WTC11 (cell line): ENCODE results near the gene DNAH14. TPM values are rescaled to one million over a fixed set of nuclear protein-coding genes. Genes with fewer than 3 reads are reported as not detected.

ENCODE experiments used
- ATAC-seq: fragments of 200-7000 bp; cut with Tn5 transposase; 2 replicates; pipeline ENCODE4 v1.10.0; 2021; ENCODE audit warnings: mild to moderate bottlenecking, moderate library complexity
- CTCF ChIA-PET: fragments of 300-600 bp; sonication (Branson Sonifier 250); formaldehyde crosslinking; loops from one replicate; lab custom pipeline; 2021; ENCODE audit warnings: antibody characterized with exemption; lab: Charles Lee
- POLR2A ChIA-PET: fragments of 350-600 bp; sonication (Branson Sonifier 250); formaldehyde crosslinking; loops from one replicate; lab custom pipeline; 2021; ENCODE audit warnings: antibody characterized with exemption; lab: Charles Lee
- DNase-seq: peaks from one replicate; pipeline ENCODE4 v3.0.0; 2021; ENCODE audit warnings: low spot score
- H3K27ac Mint-ChIP-seq: 2 replicates; pipeline ENCODE4 v1.8.0; 2021; ENCODE audit warnings: mixed read lengths
- H3K27me3 Mint-ChIP-seq: 2 replicates; pipeline ENCODE4 v1.8.0; 2021; ENCODE audit warnings: low read depth, mild to moderate bottlenecking, moderate library complexity, mixed read lengths
- H3K36me3 Mint-ChIP-seq: 2 replicates; pipeline ENCODE4 v1.8.0; 2021; ENCODE audit warnings: mixed read lengths
- H3K4me1 Mint-ChIP-seq: 2 replicates; pipeline ENCODE4 v1.8.0; 2022; ENCODE audit warnings: mixed read lengths
- H3K4me3 Mint-ChIP-seq: 2 replicates; pipeline ENCODE4 v1.8.0; 2021; ENCODE audit warnings: mild to moderate bottlenecking, moderate library complexity, mixed read lengths
- H3K9me3 Mint-ChIP-seq: 2 replicates; pipeline ENCODE4 v1.8.0; 2021; ENCODE audit warnings: mixed read lengths
- CBFB ChIP-seq: sonication (generic); formaldehyde crosslinking; IDR thresholded peaks from 2 replicates; pipeline ENCODE4 v1.8.1; 2022; ENCODE audit warnings: mild to moderate bottlenecking, low read depth, missing genetic modification reagents
- ELF4 ChIP-seq: sonication (generic); formaldehyde crosslinking; IDR thresholded peaks from 2 replicates; pipeline ENCODE4 v1.8.1; 2022; ENCODE audit warnings: low read depth, mild to moderate bottlenecking, moderate library complexity, missing genetic modification reagents
- IRF2 ChIP-seq: sonication (generic); formaldehyde crosslinking; IDR thresholded peaks from 2 replicates; pipeline ENCODE4 v1.8.0; 2022; ENCODE audit warnings: low read depth, missing genetic modification reagents, borderline replicate concordance
- KAT7 ChIP-seq: sonication (generic); formaldehyde crosslinking; IDR thresholded peaks from 2 replicates; pipeline ENCODE4 v1.8.1; 2023; ENCODE audit warnings: missing genetic modification reagents, mild to moderate bottlenecking, borderline replicate concordance
- MXD4 ChIP-seq: fragments of 250-450 bp; sonication (Bioruptor Pico); IDR thresholded peaks from 2 replicates; pipeline ENCODE4 v1.8.0; 2021; ENCODE audit warnings: mild to moderate bottlenecking, moderate library complexity, borderline replicate concordance
- MYBL2 ChIP-seq: sonication (generic); formaldehyde crosslinking; IDR thresholded peaks from 2 replicates; pipeline ENCODE4 v1.8.1; 2023; ENCODE audit warnings: mild to moderate bottlenecking, moderate library complexity, missing genetic modification reagents
- NFYB ChIP-seq: sonication (generic); formaldehyde crosslinking; conservative IDR thresholded peaks from 2 replicates; pipeline ENCODE4 v1.8.0; 2022; ENCODE audit warnings: low read depth, missing genetic modification reagents
- OVOL2 ChIP-seq: fragments of 250-450 bp; sonication (Bioruptor Pico); IDR thresholded peaks from 2 replicates; pipeline ENCODE4 v1.9.0; 2021; ENCODE audit warnings: mild to moderate bottlenecking, borderline replicate concordance
- RORB ChIP-seq: fragments of 250-450 bp; sonication (Bioruptor Pico); IDR thresholded peaks from 2 replicates; pipeline ENCODE4 v1.9.0; 2021; ENCODE audit warnings: mild to moderate bottlenecking
- SP1 ChIP-seq: sonication (generic); formaldehyde crosslinking; conservative IDR thresholded peaks from 2 replicates; pipeline ENCODE4 v1.8.1; 2022; ENCODE audit warnings: missing genetic modification reagents
- TCF7 ChIP-seq: sonication (generic); formaldehyde crosslinking; IDR thresholded peaks from 2 replicates; pipeline ENCODE4 v1.8.0; 2022; ENCODE audit warnings: mild to moderate bottlenecking, low read depth, missing genetic modification reagents, moderate library complexity
- TEAD1 ChIP-seq: sonication (generic); formaldehyde crosslinking; IDR thresholded peaks from 2 replicates; pipeline ENCODE4 v1.8.0; 2022; ENCODE audit warnings: mild to moderate bottlenecking, missing genetic modification reagents
- total RNA-seq: library from RNA; stranded (reverse); gene quantifications from 3 replicates; pipeline ENCODE4 v1.2.3, GENCODE V29; 2021
- TF ChIP-seq, protein P1 (sequence below): fragments of 250-450 bp; sonication (Bioruptor Pico); IDR thresholded peaks from 2 replicates; pipeline ENCODE4 v1.9.0; 2021; ENCODE audit warnings: mild to moderate bottlenecking, borderline replicate concordance
- TF ChIP-seq, protein P2 (sequence below): fragments of 250-450 bp; sonication (Bioruptor Pico); IDR thresholded peaks from 2 replicates; pipeline ENCODE4 v1.9.0; 2021; ENCODE audit warnings: mild to moderate bottlenecking
- TF ChIP-seq, protein P3 (sequence below): sonication (generic); formaldehyde crosslinking; IDR thresholded peaks from 2 replicates; pipeline ENCODE4 v1.8.0; 2022; ENCODE audit warnings: mild to moderate bottlenecking, missing genetic modification reagents
- TF ChIP-seq, protein P4 (sequence below): sonication (generic); formaldehyde crosslinking; IDR thresholded peaks from 2 replicates; pipeline ENCODE4 v1.8.1; 2023; ENCODE audit warnings: mild to moderate bottlenecking, missing genetic modification reagents, moderate library complexity
- TF ChIP-seq, protein P5 (sequence below): sonication (generic); formaldehyde crosslinking; IDR thresholded peaks from 2 replicates; pipeline ENCODE4 v1.8.0; 2022; ENCODE audit warnings: mild to moderate bottlenecking, missing genetic modification reagents
- TF ChIP-seq, protein P6 (sequence below): sonication (generic); formaldehyde crosslinking; IDR thresholded peaks from 2 replicates; pipeline ENCODE4 v1.8.1; 2023; ENCODE audit warnings: mild to moderate bottlenecking, missing genetic modification reagents
- TF ChIP-seq, protein P7 (sequence below): sonication (generic); formaldehyde crosslinking; IDR thresholded peaks from 2 replicates; pipeline ENCODE4 v1.8.0; 2022; ENCODE audit warnings: mild to moderate bottlenecking, missing genetic modification reagents

The DNAH14 gene
- total RNA-seq, 1 experiment from 2014 or later, result 34.1 TPM

DNA sequence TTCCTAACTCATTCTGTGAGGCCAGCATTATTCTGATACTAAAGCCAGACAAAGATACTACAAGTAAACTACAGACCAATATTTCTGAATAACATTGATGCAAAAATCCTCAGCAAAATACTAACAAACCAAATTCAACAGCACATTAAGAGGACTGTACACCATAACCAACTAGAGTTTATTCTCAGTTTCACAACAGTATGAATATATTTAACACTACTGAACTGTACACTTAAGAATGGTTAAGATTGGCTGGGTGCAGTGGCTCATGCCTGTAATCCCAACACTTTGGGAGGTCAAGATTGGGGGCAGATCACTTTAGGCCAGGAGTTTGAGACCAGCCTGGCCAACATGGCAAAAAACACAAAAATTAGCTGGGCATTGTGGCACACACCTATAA lies 421.4 kb downstream of the DNAH14 start (continued):
- TF ChIP-seq, protein P1, sequence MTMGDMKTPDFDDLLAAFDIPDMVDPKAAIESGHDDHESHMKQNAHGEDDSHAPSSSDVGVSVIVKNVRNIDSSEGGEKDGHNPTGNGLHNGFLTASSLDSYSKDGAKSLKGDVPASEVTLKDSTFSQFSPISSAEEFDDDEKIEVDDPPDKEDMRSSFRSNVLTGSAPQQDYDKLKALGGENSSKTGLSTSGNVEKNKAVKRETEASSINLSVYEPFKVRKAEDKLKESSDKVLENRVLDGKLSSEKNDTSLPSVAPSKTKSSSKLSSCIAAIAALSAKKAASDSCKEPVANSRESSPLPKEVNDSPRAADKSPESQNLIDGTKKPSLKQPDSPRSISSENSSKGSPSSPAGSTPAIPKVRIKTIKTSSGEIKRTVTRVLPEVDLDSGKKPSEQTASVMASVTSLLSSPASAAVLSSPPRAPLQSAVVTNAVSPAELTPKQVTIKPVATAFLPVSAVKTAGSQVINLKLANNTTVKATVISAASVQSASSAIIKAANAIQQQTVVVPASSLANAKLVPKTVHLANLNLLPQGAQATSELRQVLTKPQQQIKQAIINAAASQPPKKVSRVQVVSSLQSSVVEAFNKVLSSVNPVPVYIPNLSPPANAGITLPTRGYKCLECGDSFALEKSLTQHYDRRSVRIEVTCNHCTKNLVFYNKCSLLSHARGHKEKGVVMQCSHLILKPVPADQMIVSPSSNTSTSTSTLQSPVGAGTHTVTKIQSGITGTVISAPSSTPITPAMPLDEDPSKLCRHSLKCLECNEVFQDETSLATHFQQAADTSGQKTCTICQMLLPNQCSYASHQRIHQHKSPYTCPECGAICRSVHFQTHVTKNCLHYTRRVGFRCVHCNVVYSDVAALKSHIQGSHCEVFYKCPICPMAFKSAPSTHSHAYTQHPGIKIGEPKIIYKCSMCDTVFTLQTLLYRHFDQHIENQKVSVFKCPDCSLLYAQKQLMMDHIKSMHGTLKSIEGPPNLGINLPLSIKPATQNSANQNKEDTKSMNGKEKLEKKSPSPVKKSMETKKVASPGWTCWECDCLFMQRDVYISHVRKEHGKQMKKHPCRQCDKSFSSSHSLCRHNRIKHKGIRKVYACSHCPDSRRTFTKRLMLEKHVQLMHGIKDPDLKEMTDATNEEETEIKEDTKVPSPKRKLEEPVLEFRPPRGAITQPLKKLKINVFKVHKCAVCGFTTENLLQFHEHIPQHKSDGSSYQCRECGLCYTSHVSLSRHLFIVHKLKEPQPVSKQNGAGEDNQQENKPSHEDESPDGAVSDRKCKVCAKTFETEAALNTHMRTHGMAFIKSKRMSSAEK (CRISPR knock-in tag), result no peak
- TF ChIP-seq CBFB (CRISPR knock-in tag) (no peak), MXD4 (CRISPR knock-in tag) (no peak), IRF2 (no peak)

DNA sequence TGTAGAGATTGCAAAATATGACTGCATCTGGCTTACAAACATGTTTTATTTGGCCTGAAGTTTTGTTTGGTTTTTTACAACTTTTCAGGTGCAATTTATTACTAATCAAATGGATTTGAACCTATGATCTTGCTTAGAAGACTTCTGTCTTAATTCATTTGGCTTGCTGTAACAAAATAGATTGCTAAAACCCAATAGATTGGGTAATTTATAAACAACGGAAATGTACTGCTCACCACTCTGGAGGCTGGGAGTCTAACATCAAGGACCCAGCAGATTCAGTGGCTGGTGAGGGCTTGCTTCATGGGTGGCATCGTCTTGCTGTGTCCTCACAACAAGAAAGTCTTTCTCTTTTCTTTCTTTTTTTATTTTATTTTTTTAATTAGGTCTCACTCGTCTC lies 425.4 kb downstream of the DNAH14 start:
- DNase-seq, result no peak
- ChIA-PET CTCF (no interaction called here), POLR2A (no interaction called here)
- no peaks in the 10 kb centered on the region for H3K36me3 Mint-ChIP-seq
- TF ChIP-seq RORB (CRISPR knock-in tag), result no peak
- no peak overlapping the region for H3K4me3 Mint-ChIP-seq
- no peaks in the 10 kb centered on the region for H3K9me3 Mint-ChIP-seq
- ATAC-seq, result no peak
- H3K27me3 Mint-ChIP-seq, result peaks cover 4% of the 10 kb centered on the region
- H3K27ac Mint-ChIP-seq, result no peak overlapping the region
- H3K4me1 Mint-ChIP-seq, result no peaks in the 10 kb centered on the region

DNA sequence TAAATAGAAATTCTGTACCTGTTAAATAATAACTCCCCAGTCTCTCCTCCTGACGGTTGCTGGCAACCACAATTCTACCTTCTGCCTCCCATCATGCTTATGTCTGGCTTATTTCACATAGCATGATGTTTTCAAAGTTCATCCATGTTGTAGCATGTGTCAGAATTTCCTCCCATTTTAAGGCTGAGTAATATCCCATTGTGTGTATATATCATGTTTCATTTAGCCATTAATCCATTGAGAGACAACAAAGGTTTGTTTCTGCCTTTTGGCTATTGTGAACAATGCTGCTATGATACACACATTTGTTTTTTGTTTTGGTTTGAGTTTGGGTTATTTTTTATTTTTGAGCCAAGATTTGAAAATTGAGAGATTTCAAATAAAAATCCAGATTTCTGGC lies 426.4 kb downstream of the DNAH14 start:
- ATAC-seq (no peak), DNase-seq (no peak)
- no peaks in the 10 kb centered on the region for H3K36me3 Mint-ChIP-seq
- peaks cover 4% of the 10 kb centered on the region for H3K27me3 Mint-ChIP-seq
- CTCF ChIA-PET, result no interaction called here
- POLR2A ChIA-PET, result no interaction called here
- H3K9me3 Mint-ChIP-seq, result no peaks in the 10 kb centered on the region
- no peak overlapping the region for H3K27ac Mint-ChIP-seq
- H3K4me1 Mint-ChIP-seq, result no peaks in the 10 kb centered on the region
- TF ChIP-seq, protein P2, sequence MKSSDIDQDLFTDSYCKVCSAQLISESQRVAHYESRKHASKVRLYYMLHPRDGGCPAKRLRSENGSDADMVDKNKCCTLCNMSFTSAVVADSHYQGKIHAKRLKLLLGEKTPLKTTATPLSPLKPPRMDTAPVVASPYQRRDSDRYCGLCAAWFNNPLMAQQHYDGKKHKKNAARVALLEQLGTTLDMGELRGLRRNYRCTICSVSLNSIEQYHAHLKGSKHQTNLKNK (CRISPR knock-in tag), result no peak
- TF ChIP-seq MYBL2 (CRISPR knock-in tag), result no peak
- H3K4me3 Mint-ChIP-seq, result no peak overlapping the region

DNA sequence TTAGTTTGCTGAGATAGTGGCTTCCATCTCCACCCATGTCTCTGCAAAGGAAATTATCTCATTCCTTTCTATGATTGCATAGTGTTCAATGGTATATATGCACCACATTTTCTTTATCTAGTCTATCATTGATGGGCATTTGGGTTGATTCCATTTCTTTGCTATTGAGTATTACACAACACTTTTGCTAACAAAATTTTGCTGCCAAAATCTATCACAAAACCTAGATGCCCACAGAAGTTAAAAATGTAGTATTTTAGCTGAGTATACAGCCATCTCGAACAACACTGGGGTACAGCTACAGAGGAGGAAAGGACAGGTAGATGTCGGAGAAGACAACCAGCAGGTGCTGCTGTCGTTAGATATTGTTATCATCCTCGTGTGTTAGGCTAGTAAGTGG lies 430.6 kb downstream of the DNAH14 start:
- DNase-seq (no peak), ATAC-seq (no peak)
- H3K27ac Mint-ChIP-seq, result no peak overlapping the region
- no peaks in the 10 kb centered on the region for H3K4me1 Mint-ChIP-seq
- ChIA-PET POLR2A (no interaction called here), CTCF (no interaction called here)
- TF ChIP-seq, protein P3, sequence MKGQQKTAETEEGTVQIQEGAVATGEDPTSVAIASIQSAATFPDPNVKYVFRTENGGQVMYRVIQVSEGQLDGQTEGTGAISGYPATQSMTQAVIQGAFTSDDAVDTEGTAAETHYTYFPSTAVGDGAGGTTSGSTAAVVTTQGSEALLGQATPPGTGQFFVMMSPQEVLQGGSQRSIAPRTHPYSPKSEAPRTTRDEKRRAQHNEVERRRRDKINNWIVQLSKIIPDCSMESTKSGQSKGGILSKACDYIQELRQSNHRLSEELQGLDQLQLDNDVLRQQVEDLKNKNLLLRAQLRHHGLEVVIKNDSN (CRISPR knock-in tag), result no peak
- TF ChIP-seq OVOL2 (CRISPR knock-in tag) (no peak), MXD4 (CRISPR knock-in tag) (no peak)
- no peaks in the 10 kb centered on the region for H3K36me3 Mint-ChIP-seq
- no peak overlapping the region for H3K4me3 Mint-ChIP-seq
- no peaks in the 10 kb centered on the region for H3K9me3 Mint-ChIP-seq
- peaks cover 13% of the 10 kb centered on the region for H3K27me3 Mint-ChIP-seq

DNA sequence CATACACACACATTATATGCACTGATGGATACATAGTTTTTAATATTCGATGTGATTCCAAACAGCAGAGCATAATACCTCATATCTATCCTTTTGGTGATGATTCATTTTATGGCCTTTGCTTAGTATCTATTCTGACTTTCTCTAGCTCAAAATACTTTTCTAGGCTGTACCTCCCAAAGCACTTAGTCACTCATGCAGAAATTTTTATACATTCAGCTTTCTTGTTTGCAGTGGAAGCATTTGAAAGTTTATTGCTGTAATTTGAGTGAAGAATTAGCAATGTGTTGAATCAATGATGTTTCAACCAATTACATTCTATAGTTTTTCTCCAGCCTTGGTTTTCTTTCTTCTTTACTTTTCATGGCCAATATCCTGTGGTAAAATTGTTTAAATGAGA lies 431.7 kb downstream of the DNAH14 start:
- H3K27me3 Mint-ChIP-seq, result peaks cover 23% of the 10 kb centered on the region
- H3K4me1 Mint-ChIP-seq, result no peaks in the 10 kb centered on the region
- H3K27ac Mint-ChIP-seq, result no peak overlapping the region
- POLR2A ChIA-PET, result no interaction called here
- no peaks in the 10 kb centered on the region for H3K36me3 Mint-ChIP-seq
- ATAC-seq (no peak), DNase-seq (no peak)
- no peaks in the 10 kb centered on the region for H3K9me3 Mint-ChIP-seq
- TF ChIP-seq, protein P4, sequence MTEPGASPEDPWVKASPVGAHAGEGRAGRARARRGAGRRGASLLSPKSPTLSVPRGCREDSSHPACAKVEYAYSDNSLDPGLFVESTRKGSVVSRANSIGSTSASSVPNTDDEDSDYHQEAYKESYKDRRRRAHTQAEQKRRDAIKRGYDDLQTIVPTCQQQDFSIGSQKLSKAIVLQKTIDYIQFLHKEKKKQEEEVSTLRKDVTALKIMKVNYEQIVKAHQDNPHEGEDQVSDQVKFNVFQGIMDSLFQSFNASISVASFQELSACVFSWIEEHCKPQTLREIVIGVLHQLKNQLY (CRISPR knock-in tag), result no peak
- TF ChIP-seq, protein P5, sequence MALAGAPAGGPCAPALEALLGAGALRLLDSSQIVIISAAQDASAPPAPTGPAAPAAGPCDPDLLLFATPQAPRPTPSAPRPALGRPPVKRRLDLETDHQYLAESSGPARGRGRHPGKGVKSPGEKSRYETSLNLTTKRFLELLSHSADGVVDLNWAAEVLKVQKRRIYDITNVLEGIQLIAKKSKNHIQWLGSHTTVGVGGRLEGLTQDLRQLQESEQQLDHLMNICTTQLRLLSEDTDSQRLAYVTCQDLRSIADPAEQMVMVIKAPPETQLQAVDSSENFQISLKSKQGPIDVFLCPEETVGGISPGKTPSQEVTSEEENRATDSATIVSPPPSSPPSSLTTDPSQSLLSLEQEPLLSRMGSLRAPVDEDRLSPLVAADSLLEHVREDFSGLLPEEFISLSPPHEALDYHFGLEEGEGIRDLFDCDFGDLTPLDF (CRISPR knock-in tag), result no peak
- TF ChIP-seq CBFB (CRISPR knock-in tag) (no peak), TEAD1 (CRISPR knock-in tag) (no peak), TCF7 (CRISPR knock-in tag) (no peak), ELF4 (CRISPR knock-in tag) (no peak), SP1 (no peak), MYBL2 (CRISPR knock-in tag) (no peak), OVOL2 (CRISPR knock-in tag) (no peak), NFYB (CRISPR knock-in tag) (no peak), KAT7 (CRISPR knock-in tag) (no peak)
- TF ChIP-seq, protein P6, sequence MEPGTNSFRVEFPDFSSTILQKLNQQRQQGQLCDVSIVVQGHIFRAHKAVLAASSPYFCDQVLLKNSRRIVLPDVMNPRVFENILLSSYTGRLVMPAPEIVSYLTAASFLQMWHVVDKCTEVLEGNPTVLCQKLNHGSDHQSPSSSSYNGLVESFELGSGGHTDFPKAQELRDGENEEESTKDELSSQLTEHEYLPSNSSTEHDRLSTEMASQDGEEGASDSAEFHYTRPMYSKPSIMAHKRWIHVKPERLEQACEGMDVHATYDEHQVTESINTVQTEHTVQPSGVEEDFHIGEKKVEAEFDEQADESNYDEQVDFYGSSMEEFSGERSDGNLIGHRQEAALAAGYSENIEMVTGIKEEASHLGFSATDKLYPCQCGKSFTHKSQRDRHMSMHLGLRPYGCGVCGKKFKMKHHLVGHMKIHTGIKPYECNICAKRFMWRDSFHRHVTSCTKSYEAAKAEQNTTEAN (CRISPR knock-in tag), result no peak
- TF ChIP-seq, protein P7, sequence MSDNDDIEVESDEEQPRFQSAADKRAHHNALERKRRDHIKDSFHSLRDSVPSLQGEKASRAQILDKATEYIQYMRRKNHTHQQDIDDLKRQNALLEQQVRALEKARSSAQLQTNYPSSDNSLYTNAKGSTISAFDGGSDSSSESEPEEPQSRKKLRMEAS (CRISPR knock-in tag), result no peak
- CTCF ChIA-PET, result no interaction called here
- H3K4me3 Mint-ChIP-seq, result no peak overlapping the region
